ENCODE measurements around the gene DNAH14.

GRCh38 chr1:224896130-224896781 is 33.2 kb upstream of the DNAH14 start:
- no peak for TF ChIP-seq CTCF (optimal IDR thresholded peaks at IDR 0.05 in 1 of 3, IDR thresholded peaks at IDR 0.05 in 1 of 3, conservative IDR thresholded peaks at IDR 0.05 in 1 of 3; ENCODE audit: extremely low read depth in 1 of 3, insufficient read depth in 2 of 3, low read length in 3 of 3)
- no peak for TF ChIP-seq EZH2 (IDR thresholded peaks at IDR 0.05; ENCODE audit: low read length)
